Glutamatergic neuron (in vitro differentiated cells): ENCODE measurements around the gene INSIG1. TPM values are rescaled to one million over a fixed set of nuclear protein-coding genes. Genes with fewer than 3 reads are reported as not detected.

Experiments used
- DNase-seq: peaks from one replicate; pipeline ENCODE4 v3.0.0; 2022
- H3K27ac Mint-ChIP-seq: one replicate; pipeline ENCODE4 v1.8.0; 2020; ENCODE audit warnings: mild to moderate bottlenecking, mixed read lengths, inconsistent platforms; ENCODE audit not compliant: unreplicated experiment
- H3K27me3 Mint-ChIP-seq: one replicate; pipeline ENCODE4 v1.8.0; 2020; ENCODE audit warnings: mild to moderate bottlenecking, moderate library complexity, mixed read lengths, inconsistent platforms; ENCODE audit not compliant: unreplicated experiment
- H3K36me3 Mint-ChIP-seq: one replicate; pipeline ENCODE4 v1.8.0; 2020; ENCODE audit warnings: mild to moderate bottlenecking, mixed read lengths, inconsistent platforms; ENCODE audit not compliant: unreplicated experiment
- H3K4me1 Mint-ChIP-seq: one replicate; pipeline ENCODE4 v1.8.0; 2020; ENCODE audit warnings: mild to moderate bottlenecking, low read depth, mixed read lengths, inconsistent platforms; ENCODE audit not compliant: unreplicated experiment
- H3K4me3 Mint-ChIP-seq: one replicate; pipeline ENCODE4 v1.8.0; 2020; ENCODE audit warnings: mild to moderate bottlenecking, mixed read lengths, inconsistent platforms; ENCODE audit not compliant: unreplicated experiment
- H3K9me3 Mint-ChIP-seq: one replicate; pipeline ENCODE4 v1.8.0; 2020; ENCODE audit warnings: mild to moderate bottlenecking, moderate library complexity, mixed read lengths, inconsistent platforms; ENCODE audit not compliant: unreplicated experiment
- total RNA-seq: library from RNA; stranded (reverse); fragmentation: NEBNext Ultra II Directional; extraction: Animal tissue kit (Norgen Biotek cat#: 25700); gene quantifications from one replicate; pipeline ENCODE4 v1.2.1, GENCODE V29; 2021; ENCODE audit not compliant: unreplicated experiment
- TF ChIP-seq, protein P1 (sequence below): fragments of 200-600 bp; sonication (generic); IDR thresholded peaks from one replicate; pipeline ENCODE4 v1.5.0; 2021; ENCODE audit not compliant: partially characterized antibody, unreplicated experiment

INSIG1 gene
- total RNA-seq, 1 donor from 2014 or later, result 95.2 TPM

DNA sequence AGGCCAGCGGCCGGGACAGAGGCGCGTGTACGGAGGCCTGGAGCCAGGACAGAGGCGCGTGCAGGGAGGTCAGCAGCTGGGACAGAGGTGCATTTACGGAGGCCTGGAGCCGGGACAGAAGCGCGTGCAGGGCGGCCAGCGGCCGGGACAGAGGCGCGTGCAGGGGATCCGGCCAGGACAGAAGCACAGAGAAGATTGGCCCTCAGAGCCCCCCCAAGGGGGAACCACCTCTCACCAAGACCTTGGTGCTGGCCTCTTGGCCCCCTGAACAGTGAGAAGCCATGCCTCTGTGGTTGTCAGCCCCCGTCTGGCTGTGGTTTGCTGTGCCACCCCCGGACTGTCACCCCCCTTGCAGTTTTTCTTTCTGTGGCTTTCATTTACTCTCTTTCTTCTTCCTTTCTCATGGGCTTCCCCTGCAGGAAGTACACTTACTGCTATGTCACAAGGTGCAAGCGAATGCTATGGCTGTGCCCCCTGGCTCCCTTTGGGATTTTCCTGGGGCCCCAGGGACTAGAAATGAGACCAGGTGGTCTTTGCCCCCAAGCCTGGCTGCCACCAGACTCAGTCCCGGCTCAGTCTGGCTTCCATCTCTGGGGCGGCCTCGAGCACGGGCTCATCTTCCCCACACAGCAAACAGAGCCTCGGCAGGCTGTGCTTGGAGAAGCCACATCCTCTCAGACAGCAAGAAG lies 41.1 kb downstream of the INSIG1 start:
- TF ChIP-seq, protein P1, sequence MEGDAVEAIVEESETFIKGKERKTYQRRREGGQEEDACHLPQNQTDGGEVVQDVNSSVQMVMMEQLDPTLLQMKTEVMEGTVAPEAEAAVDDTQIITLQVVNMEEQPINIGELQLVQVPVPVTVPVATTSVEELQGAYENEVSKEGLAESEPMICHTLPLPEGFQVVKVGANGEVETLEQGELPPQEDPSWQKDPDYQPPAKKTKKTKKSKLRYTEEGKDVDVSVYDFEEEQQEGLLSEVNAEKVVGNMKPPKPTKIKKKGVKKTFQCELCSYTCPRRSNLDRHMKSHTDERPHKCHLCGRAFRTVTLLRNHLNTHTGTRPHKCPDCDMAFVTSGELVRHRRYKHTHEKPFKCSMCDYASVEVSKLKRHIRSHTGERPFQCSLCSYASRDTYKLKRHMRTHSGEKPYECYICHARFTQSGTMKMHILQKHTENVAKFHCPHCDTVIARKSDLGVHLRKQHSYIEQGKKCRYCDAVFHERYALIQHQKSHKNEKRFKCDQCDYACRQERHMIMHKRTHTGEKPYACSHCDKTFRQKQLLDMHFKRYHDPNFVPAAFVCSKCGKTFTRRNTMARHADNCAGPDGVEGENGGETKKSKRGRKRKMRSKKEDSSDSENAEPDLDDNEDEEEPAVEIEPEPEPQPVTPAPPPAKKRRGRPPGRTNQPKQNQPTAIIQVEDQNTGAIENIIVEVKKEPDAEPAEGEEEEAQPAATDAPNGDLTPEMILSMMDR, result no peak
- no peaks in the 10 kb centered on the region for H3K36me3 Mint-ChIP-seq
- H3K4me3 Mint-ChIP-seq, result no peak overlapping the region
- H3K27ac Mint-ChIP-seq, result no peak overlapping the region
- H3K4me1 Mint-ChIP-seq, result peaks cover 5% of the 10 kb centered on the region
- peaks cover 4% of the 10 kb centered on the region for H3K27me3 Mint-ChIP-seq
- DNase-seq, result no peak
- H3K9me3 Mint-ChIP-seq, result peaks cover 3% of the 10 kb centered on the region

DNA sequence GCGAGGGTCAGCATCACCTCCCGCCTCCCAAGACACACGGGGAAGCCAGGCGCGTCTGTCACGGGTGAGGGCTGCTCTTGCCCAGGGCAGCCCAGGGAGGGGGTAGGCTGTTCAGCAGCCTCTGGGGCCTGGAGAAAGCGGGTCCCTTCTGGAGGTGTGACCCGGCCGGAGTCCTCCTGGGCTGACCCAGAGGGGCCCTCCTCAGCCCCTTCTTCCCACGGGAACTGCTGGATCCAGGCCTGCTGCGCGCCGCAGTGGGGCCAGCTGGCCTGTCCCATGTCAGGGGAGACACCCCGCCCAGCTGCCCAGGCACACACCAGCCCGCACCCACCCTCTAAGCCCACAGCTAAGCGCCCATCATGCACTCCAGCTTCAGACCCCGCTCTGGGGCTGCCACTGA lies 41.8 kb downstream of the INSIG1 start:
- no peak for DNase-seq
- peaks cover 3% of the 10 kb centered on the region for H3K9me3 Mint-ChIP-seq
- H3K27ac Mint-ChIP-seq, result no peak overlapping the region
- H3K36me3 Mint-ChIP-seq, result no peaks in the 10 kb centered on the region
- peaks cover 5% of the 10 kb centered on the region for H3K4me1 Mint-ChIP-seq
- H3K27me3 Mint-ChIP-seq, result peaks cover 4% of the 10 kb centered on the region
- TF ChIP-seq, protein P1, result no peak
- no peak overlapping the region for H3K4me3 Mint-ChIP-seq

DNA sequence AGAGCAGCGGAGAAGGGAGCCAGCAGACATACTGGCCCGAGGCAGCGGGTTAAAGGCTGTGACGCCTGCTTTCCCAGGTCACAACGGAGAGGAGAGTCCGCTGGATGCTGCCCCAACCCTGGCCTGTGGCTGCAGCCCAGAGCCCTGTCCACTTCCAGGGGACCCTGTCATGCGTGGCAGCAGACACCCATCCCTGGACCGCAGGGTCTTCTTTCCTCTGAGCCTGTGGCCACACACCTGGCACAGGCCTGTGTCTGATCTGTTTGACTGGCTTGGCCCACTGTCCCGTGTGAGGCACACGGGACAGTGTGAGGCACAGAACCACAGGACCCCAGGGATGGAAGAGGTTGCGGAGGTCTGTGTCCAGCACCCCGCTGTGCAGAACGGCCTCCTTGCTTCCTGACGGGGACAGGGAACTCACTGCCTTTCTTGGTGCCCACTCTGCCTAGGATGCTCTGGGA lies 42.4 kb downstream of the INSIG1 start:
- TF ChIP-seq, protein P1, result no peak
- DNase-seq, result no peak
- H3K4me1 Mint-ChIP-seq, result peaks cover 5% of the 10 kb centered on the region
- peaks cover 3% of the 10 kb centered on the region for H3K9me3 Mint-ChIP-seq
- H3K27ac Mint-ChIP-seq, result no peak overlapping the region
- no peak overlapping the region for H3K4me3 Mint-ChIP-seq
- no peaks in the 10 kb centered on the region for H3K36me3 Mint-ChIP-seq
- H3K27me3 Mint-ChIP-seq, result peaks cover 5% of the 10 kb centered on the region

DNA sequence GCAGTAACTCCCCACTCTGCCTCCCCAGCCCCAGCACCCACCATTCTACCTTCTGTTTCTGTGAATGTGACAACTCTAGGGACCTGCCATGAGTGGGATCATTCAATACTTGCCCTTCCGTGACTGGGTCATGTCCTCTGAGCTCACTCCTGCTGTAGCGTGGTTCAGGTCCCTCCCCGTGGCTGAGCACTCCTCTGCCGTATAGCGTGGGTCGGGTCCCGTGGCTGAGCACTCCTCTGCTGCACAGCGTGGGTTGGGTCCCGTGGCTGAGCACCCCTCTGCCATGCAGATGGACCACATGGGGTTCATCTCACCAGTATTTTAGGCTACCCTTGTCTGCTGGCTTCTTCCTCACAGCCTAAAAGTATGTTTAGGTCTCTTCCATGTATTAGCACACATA lies 43.0 kb downstream of the INSIG1 start:
- no peak overlapping the region for H3K27ac Mint-ChIP-seq
- DNase-seq, result no peak
- peaks cover 5% of the 10 kb centered on the region for H3K4me1 Mint-ChIP-seq
- H3K27me3 Mint-ChIP-seq, result peaks cover 7% of the 10 kb centered on the region
- TF ChIP-seq, protein P1, result no peak
- H3K36me3 Mint-ChIP-seq, result no peaks in the 10 kb centered on the region
- peaks cover 3% of the 10 kb centered on the region for H3K9me3 Mint-ChIP-seq
- no peak overlapping the region for H3K4me3 Mint-ChIP-seq

DNA sequence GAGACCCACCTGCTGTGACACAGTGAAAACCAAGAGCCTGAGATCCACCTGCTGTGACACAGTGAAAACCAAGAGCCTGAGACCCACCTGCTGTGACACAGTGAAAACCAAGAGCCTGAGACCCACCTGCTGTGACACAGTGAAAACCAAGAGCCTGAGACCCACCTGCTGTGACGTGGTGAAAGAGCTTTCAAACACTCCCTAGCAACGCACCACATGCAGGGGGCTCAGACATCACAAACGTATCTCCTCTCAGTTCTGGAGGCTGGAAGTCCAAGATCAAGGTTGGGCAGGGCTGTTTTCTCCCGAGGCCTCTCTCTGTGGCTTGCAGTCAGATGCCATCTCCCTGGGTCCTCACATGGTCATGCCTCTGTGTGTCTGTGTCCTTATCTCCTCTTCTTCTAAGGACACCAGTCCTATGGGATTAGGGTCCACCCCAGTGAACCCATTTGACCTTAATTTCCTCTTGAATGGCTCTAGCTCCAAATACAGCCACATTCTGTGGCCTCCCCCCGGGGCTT lies 43.8 kb downstream of the INSIG1 start:
- H3K36me3 Mint-ChIP-seq, result no peaks in the 10 kb centered on the region
- peaks cover 3% of the 10 kb centered on the region for H3K9me3 Mint-ChIP-seq
- no peak for DNase-seq
- TF ChIP-seq, protein P1, result no peak
- peaks cover 5% of the 10 kb centered on the region for H3K4me1 Mint-ChIP-seq
- peaks cover 7% of the 10 kb centered on the region for H3K27me3 Mint-ChIP-seq
- H3K4me3 Mint-ChIP-seq, result no peak overlapping the region
- H3K27ac Mint-ChIP-seq, result no peak overlapping the region
